ENCODE results near the gene FOXB1.

FOXB1 gene

DNA sequence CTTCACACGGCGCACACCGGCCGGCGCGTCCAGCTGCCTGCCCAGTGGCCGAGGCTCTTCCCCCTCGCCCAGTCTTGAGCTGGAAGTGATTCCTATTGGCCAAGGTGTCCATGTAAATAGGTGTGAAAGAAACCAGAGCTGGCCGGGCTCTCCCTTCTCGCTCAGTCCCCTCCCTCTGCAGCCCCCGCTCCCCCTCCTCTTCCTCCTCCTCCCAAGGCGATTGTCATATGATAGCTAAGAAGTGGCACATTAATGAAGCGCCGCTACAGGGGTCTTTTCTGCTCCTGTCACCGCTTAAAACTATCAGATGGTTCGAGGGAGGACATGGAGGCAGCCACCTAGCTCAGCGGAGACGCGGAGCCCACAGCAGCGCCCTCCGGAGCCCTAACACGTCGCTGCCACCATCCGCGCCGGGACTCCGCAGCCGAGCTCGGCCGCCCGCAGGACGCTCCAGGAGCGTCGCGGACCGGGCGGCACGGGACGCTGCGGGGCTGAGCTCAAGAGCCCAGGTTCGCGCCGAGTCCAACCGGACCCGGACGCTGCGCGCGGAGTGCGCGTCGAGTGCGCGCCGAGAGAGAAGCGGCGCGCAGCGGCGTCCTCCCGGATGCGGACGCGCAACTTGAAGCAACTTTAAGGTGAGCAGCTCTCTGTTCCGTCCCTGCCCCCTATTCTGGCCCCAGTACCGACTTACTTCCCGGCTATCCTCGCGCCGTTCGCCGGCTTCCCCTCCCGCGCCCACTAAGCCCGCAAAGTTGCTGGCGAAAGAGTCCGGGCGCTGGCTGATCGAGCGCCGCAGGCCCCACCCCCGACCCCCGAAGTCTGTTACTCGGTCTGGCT lies at the start of gene FOXB1:
Gene FOXB1, plus strand, starts transcription at position 303 of the 837 bp plus-strand sequence. CDS start 653 bp downstream, outside the sequence.
- in situ Hi-C loops (cut with MboI; ENCODE audit: low sequenced_read_pairs), result no loop called here

DNA sequence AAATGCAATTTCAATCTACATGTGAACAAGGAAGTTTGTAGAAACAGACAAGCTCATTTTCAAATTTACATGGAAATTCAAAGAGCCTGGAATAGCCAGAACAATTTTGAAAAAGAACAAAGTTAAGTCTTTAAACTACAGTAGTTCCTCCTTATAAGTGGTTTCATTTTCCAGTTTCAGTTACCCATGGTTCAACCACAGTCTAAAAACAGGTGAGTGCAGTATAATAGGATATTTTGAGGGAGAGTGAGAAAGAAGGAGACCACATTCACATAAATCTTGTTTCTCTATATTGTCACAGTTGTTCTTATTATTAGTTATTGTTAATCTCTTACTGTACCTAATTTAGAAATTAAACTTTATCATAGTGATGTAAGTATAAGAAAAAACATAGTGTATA lies 45.8 kb upstream of the FOXB1 start:
- in situ Hi-C loops (cut with MboI; ENCODE audit: low sequenced_read_pairs), result no loop called here

DNA sequence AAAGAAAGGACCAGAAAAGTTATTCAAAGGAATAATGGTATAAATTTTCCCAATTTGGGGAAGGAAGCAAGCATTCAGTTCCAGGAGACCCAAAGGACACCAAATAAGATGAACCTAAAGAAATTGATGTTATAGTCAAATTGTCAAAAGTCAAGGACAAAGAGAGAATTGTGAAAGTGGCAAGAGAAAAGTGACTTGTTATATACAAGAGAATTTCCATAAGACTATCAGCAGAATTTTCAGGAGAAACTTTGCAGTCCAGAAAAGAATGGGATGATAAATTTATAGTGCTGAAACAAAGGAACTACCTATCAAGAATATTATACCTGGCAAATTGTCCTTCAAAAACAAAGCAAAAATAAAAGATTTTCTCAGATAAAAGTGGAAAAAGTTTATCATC lies 43.8 kb upstream of the FOXB1 start:
- in situ Hi-C loops (cut with MboI; ENCODE audit: low sequenced_read_pairs), result no loop called here

GRCh38 chr15:59963322-59963721 lies 40.8 kb upstream of the FOXB1 start:
- in situ Hi-C loops (cut with MboI; ENCODE audit: low sequenced_read_pairs), result no loop called here

GRCh38 chr15:59963925-59964324 lies 40.2 kb upstream of the FOXB1 start:
- in situ Hi-C loops (cut with MboI; ENCODE audit: low sequenced_read_pairs), result no loop called here

GRCh38 chr15:59965741-59966140 lies 38.4 kb upstream of the FOXB1 start:
- in situ Hi-C loops (cut with MboI; ENCODE audit: low sequenced_read_pairs), result no loop called here

DNA sequence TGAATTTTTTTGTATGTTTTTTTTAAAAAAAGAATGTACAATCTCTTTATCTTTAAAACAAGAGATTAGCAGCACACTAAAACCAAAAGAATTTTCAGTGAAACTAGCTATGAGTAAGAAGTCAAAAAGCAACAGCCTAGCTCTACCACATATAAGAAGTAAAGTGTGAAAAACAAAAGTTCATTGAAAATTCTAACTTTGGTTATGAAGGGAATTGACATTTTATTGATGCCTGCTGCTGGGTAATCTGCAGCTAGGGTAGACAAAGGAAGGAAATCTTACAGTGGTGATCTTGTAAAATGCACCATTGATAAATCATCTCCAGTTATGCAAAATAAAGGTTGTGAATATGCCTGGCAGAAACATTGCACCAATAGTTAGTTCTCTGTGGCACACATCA lies 37.8 kb upstream of the FOXB1 start:
- in situ Hi-C loops (cut with MboI; ENCODE audit: low sequenced_read_pairs), result no loop called here

DNA sequence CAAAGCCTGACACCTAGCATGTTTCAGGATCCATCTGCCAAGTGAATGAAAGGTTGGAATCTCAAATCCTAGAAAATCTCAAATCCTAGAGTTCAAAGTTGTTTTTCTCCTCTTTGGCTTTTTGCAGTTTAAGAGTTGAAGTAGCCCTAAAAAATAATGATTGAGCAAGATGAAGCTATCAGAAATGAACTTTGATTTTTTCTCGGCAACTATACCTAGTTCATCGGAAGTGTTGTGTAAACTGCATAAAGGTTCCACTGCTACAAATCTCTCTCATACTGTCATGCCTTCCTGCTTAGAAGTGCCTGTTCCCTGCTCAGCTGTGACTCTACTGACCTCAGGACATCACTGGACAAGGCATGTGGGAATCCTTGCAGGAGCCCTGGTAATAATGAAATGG lies 35.8 kb upstream of the FOXB1 start:
- in situ Hi-C loops (cut with MboI; ENCODE audit: low sequenced_read_pairs), result no loop called here

GRCh38 chr15:59972241-59972640 lies 31.9 kb upstream of the FOXB1 start:
- in situ Hi-C loops (cut with MboI; ENCODE audit: low sequenced_read_pairs), result no loop called here

DNA sequence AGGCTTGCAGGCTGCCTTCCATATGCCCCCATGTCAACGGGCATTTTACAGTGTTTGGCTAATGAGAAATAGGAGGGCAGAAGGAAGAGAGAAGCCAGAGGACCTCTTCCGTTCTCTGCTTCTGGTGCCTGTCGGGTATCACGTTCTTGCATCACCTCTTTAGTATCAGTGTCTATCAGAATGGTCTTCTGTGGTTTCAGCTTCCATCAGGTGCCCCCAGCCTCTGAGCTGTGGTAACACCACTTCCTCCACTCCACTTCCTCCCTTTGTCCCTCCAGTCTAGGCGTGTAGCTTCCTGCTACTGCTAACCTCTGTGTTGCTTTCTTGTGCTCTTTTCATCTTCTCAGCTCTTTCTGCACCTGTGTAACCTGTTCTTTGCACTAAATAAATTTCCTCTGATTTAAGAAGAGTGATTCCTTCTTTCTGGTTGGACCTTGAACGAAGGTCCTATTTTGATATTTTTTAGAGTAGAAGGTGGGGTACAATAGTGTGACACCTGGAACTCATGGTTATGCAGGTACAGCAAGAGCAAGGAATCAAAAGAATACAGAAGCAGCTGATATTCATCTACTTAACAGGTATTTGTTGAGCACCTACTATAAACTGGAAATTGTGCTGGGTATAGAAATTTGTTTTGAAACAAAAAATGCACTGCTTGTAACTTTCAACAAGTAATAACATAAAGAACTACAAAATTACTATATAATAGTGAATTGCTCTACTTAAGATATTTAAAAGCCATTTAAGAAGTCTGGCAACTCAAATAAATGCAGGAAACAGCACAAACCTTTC lies 27.4 kb upstream of the FOXB1 start:
- in situ Hi-C loops (cut with MboI; ENCODE audit: low sequenced_read_pairs), result no loop called here

GRCh38 chr15:59991834-59992233 lies 12.3 kb upstream of the FOXB1 start:
- in situ Hi-C loops (cut with MboI; ENCODE audit: low sequenced_read_pairs), result no loop called here

DNA sequence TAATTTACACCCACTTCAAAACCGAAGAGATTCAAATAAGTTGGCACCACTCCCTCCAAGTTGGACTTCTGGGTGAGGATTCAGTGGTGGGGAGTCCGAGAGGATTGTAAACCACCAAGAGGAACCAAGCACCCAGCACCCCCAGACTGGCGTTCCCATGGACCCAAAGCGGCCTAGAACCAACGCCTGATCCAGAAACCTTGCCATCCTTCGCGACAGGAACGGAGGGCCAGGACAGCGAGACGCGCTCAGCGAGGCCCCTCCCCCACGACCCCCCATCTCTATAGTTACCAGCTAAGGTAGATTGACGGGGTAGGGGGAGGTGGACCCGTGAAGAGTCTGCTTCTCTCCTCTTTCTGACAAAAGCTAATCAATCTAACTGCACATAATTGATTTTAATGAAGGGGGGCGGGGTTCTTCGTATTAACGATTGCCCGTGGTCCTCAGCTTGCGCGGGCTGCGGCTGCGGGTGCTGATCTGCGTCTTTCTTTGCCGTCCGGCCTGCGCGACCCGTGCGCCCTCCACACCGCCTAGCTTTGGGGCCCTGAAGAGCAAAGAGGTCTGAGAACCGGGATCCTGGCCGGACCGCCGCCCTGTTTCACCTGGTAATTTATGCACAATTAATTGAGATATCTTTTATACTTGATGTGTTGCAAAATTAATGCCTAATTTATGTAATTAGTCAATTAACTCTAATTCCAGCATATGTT lies 10.9 kb upstream of the FOXB1 start:
- in situ Hi-C loops (cut with MboI; ENCODE audit: low sequenced_read_pairs), result no loop called here

DNA sequence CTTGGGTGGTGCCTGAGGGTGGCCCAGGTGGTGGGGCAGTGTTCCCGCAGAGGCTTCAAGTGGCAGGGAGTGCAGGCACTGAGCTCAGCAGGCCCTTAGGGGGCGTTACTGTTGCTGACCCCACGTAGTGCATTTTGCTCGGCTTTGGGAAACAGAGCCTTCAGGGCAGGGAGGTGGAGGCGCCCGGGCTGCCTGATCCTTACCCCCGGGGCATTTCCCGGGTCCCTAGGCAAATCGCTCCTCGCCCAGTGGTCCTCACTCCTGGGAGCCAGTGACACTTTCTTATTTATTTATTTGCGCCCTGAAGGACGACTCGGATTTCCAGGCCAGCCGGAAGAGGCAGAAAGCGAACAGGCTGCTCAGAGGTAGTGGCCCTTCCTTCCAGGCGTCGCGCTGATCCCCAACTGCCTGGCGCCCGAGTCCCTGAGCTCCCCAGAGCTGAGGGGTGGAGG lies 10.1 kb upstream of the FOXB1 start:
- in situ Hi-C loops (cut with MboI; ENCODE audit: low sequenced_read_pairs), result no loop called here

- in situ Hi-C loops (cut with MboI; ENCODE audit: low sequenced_read_pairs), result no loop called here
Measured at GRCh38 chr15:59994526-59994887, 9.6 kb upstream of the FOXB1 start.

- in situ Hi-C loops (cut with MboI; ENCODE audit: low sequenced_read_pairs), result no loop called here
Measured at GRCh38 chr15:59994888-59995557, 9.1 kb upstream of the FOXB1 start.

- in situ Hi-C loops (cut with MboI; ENCODE audit: low sequenced_read_pairs), result no loop called here
Measured at GRCh38 chr15:59995568-59996297, 8.4 kb upstream of the FOXB1 start.

DNA sequence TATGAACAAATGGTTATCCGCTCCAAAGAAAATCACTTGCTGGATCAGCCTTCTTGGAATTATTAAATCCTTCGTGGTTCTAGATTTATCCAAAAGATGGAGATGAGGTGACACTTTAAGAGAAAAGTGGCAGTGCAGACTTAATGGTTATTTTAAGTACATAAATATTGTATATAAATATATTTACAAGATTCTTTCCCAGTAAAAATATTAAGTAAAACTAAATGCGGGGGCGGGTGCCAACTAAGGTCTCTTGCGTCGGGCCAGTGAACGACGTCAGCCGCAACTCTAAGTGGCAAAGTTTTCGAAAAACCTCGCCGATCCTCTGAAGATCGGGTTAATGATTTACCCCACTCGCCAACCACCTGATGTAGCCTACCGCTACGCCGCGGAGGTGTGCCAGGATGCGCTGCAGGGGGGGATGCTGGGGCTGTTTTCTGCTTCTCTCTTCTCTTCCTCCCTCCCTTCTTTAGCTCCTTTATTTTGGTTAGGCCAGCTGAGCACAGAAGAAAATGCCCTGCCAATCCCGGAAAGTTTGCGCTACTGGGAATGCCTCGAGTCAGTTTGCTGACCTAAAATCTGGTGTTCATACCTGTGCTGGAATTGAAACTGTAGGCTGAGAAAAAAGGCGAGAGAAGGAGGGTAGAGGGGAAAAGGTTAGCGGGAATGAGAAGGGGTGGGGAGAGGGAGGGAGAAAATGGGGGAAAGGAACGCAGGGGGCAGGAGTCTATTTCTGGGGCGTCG lies 7.6 kb upstream of the FOXB1 start:
- in situ Hi-C loops (cut with MboI; ENCODE audit: low sequenced_read_pairs), result no loop called here

DNA sequence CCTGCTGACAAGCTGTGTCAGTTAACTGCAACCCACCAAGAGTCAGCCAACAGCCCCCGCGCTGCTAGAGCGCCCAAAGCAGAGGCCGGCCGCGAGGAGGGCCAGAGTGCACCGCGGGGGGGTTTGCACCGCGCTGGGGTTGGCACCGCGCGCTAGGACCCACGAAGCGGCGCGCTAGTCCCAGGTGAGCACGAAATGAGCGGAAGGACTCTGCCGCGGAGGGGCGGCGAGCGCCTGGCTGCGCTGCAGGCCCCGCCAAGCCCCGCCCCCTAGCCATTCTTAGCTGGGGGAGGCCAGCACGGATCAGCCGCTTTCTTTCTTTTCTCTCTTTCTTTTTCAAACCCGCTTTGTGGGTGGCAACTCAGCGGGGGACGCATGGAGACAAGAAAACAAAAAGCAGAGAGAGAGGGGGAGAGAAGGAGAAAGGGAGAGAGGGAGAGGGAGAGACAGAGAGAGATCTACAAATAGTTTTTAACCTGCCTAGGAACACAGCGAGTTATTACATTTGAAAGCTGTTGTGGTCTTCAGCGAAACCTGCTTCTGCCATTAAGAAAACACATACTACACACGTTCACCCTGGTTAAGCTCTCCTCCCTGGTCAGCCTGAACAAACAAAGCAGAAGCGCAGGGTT lies 6.9 kb upstream of the FOXB1 start:
- in situ Hi-C loops (cut with MboI; ENCODE audit: low sequenced_read_pairs), result no loop called here

DNA sequence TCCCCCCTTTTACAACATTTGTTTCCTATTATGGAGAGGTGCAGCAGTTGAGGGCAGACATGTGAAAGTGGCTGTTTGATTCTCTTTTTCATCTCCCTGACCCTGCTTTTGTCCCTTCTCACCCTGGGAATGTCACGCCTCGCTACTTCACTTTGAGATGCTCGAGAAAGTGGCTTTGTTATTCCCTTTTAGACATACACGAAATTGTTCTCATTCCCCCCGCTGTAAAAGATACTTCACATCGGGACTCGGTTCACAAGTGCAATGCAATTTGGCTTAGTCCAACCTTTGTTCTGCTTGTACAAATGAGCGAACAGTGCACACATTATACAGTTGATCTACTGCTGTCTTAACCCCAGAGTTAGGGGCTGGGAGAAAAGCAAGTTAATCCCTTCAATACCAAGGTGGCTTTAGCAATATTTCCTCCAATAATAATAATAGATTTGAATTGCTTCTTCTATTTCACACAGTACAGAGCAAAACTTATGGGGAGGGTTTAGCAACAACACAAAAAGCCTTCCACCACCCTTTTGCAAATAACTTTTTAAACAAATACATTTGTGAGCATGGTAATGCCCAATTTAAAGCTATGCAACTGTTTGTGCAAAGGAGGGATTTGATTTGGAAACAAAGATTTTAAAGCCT lies 5.7 kb upstream of the FOXB1 start:
- in situ Hi-C loops (cut with MboI; ENCODE audit: low sequenced_read_pairs), result no loop called here
